GM18507 (cell line): ENCODE measurements around the gene ADAT2.
A peak's percentile ranks its signal among the peaks of the same experiment; 100 is the strongest.
"Not testable (repeated sequence)": the region's sequence is repeated elsewhere in the genome, so short reads cannot be mapped to it uniquely, and the experiment has no call there.

Experiments
- DNase-seq: peaks from one replicate; pipeline ENCODE4 v3.0.0; 2011; ENCODE audit warnings: low read depth; ENCODE audit not compliant: insufficient read length; ENCODE audit errors: extremely low spot score
- FAIRE-seq: peaks from 2 replicates; lab custom pipeline; 2011; peaks lifted over from hg19 to GRCh38; lab: Jason Lieb, UNC

The ADAT2 gene

DNA sequence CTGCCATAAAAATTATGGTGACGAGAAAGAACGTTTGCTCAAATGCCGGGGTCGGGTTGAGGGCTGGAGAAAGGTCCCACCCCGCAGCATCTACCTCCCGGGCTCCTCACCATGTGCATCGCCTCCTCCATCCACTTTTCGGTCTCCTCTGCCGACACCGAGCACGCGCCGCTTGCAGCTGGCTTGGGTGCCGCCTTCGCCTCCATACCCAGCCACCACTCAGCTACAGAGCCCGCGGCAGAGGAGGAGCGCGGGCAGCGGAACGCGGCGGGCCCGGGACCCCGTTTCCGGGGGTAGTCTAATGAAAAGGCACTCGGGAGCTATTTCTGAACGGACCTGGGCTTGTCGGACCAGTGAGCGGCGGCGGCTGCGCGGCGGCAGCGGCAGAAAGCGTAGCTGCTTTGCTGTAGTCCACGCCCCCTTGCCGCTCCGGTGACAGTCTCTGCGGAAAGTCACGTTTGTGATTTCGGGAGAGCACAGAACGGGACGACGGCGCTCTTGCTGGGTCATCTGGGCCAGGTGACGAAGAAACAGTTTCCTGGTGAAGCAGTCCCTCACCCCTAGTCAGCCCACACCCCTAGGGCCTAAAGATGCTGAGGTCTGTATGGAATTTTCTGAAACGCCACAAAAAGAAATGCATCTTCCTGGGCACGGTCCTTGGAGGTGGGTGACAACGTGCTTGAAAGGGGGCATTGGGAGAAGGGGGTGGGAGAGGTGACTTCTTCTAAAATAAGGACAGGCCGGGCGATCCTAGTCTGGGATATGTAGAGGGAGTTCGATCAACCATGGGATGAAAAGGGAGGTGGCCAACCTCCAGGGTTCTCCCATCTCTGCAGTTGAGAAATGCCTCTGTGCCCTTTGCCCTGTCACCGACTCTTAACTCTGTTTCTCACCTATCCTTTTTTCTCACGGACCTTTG, at the start of gene ADAT2, which contains the start of gene PEX3:
Gene ADAT2 (minus strand): TSS at position 243 of the 919 bp plus-strand sequence. CDS start 37 bp downstream, at position 206.
Gene PEX3 (plus strand): TSS at position 353 of the 919 bp plus-strand sequence. CDS start 238 bp downstream, at position 591.
- peak; percentile 98 for FAIRE-seq
- DNase-seq, result peak; percentile 77

DNA sequence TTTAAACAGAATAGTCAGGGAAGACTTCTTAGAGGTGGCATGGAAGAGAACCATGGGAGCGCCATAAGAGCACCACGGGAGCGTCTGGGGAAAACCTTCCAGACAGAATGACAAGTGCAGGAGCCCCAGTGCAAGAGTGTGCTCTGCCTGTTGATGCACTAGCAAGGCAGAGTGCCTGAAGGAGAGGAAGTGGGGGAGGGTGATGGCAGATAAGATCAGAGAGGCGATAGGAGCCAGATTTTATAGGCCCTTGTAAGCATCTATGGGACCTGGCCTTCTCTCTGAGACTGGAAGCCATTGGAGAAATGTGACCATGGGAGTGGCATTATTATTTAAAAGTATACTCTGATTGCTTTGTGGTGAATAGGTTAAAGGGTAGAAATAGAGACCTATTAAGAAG, 47.9 kb upstream of the ADAT2 start:
- no peak for FAIRE-seq
- DNase-seq, result no peak

DNA sequence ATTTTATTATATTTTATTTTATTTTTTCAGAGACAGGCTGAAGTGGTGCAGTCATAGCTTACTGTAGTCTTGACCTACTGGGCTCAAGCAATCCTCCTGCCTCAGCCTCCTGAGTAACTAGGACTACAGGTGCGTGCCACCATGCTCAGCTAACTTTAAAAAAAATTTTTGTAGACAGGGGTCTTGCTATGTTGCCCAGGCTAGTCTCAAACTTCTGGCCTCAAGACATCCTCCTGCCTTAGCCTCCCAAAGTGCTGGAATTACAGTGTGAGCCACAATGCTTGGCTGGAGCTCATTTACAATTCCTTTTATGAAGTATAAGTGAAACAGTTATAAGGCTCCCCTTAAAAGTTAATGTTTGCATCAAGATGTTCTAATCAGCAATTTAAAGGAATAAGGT, 46.5 kb upstream of the ADAT2 start:
- DNase-seq (no peak), FAIRE-seq (no peak)

DNA sequence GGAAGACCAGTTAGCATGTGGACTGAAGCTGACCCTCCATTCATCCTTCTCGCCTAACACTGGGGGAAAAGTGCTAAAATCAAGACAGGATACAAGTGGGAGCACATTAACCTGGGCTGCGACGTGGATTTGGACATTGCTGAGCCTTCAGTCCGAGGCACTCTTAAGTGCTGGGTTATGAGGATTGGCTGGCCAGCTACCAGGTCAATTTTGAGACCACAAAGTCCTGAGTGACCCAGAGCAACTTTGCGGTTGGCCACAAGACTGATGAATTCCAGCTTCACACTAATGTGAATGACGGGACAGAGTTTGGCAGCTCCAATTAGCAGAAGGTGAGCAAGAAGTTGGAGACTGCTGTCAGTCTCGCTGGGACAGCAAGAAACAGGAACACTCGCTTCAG, 40.3 kb upstream of the ADAT2 start:
- no peak for DNase-seq
- FAIRE-seq, result no peak

DNA sequence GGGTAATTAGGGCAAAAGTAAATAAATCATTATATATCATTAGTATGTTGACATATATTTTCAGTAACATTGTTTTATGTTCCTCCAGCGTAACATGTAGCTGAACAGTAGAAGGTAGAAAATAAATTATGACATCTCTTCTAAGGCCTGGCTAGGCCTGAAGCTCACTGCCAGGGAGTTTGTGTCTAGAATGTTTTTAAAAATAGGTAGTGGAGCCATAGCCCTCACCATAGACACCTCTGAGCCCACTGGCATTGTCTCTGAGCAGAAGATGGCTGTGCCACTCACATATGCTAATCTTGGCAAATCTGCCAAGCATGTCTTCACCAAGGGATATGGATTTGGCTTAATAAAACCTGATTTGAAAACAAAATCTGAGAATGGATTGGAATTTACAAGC, 39.7 kb upstream of the ADAT2 start:
- FAIRE-seq (no peak), DNase-seq (no peak)

DNA sequence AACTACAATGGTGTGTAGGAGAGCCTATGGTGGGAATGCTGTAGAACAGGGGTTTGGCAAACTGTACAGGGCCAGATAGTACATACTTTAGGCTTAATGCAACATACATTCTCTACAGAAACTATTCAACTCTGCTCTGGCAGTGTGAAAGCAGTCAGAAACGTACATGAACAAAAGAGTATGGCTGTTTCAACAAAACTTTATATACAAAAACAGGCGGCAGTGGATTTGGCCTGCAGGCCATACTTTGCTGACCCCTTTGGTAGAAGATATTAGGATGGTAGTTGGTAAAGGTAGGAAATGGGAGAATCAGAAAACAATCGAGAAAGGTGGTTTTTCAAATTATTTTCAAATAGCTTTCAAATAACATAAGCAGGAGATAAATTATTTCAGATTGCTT, 36.3 kb upstream of the ADAT2 start:
- FAIRE-seq, result no peak
- DNase-seq, result no peak

DNA sequence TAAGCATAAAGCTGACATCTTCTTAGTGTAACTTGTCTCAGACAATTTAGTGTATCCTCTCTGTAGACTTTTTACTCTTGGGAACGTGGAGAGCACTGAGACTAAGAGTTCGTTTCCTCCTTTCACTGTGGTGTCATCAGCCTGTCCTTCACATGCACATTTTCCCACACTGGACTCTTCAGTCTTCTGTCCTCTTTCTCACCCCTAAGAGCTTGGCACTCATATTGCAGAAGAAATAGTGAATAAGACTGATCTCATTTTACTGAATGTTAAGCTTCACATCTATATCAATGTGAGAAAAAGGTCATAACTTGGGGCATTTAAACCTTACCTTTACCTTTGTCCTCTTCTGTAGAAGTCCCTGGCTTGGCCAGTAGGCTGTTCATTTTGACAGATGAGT, 35.5 kb upstream of the ADAT2 start:
- FAIRE-seq, result no peak
- no peak for DNase-seq

DNA sequence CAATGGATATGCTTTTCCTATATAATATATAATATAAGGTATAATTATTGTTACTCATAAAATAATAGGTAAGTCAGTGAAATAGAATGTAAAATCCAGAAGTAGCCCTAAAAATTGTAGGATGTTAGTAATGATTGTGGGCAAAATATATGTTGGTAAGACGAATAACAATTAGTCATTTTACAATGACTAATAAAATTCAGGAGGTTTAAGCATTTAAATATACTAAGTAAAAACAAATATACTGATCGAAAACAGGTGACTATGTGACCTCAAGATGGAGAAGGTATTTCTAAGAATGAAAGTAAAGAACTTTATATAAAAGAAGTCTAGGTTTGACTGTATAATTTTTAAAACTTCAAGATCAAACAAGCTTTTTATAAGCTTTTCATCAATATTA, 32.1 kb upstream of the ADAT2 start:
- no peak for DNase-seq

DNA sequence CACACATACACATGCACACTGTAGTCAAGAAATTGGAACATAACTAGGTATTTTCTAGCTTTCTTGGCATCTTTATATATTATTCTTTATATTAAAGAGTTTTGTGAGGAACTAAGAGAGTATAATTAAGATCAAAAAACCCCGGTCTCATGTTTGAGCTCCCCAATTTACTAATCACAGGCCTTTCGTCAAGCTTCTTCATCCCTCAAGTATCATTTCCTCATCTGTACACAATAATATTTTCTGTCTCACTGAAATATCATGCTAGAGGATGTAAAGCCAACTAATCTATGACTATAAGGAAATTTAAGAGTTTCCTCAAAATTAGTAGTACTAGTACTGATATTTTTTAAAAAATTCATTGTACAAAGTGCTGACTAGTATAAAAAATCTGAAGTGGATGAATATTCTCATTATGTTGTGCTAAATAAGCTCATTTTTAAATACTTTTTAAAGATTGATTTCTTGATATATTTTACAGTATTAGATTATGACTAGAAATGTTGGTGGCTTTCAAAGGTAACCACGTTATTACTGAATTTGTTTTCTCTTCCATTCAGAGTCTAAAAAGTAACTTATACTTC, 28.1 kb upstream of the ADAT2 start:
- FAIRE-seq (no peak), DNase-seq (no peak)

More for the DNA sequence above, 32.1 kb upstream of the ADAT2 start:
- no peak for FAIRE-seq

DNA sequence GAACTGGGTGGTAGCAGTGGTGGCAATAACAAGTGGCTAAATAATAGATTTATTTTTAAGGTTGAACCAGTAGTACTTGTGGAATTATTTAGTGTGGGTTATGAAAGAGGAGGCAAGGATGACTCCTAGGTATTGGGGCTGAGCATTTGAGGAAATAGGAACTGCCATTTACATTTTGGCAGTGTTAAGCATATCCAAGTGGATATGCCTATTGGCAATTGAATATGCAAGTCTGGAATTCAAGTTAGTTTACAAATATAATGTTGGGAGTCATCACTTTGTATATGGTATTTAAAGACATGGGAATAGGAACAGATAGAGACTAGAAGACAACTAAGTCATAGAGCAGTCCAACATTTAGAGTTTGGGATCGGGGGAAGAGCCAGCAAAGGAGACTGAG, 26.1 kb upstream of the ADAT2 start:
- DNase-seq (no peak), FAIRE-seq (no peak)

DNA sequence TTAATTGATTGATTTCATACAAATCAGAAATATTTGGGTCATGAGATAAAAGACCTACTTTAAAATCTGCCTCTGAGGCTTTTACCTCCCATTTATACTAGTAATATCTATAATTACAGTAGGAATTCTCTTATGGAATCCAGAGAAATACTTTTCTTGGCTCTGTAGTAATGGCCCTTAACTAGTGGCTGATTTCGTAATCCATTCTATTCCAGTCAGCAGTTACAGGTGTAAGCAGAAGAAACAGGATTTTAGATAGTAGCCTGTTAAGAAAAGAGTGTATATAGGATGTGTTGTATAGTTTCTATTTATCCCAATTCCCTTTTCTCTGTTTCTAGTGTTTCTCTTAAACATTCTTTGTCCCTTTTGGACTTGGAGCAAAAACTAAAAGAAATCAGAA, 21.3 kb upstream of the ADAT2 start:
- DNase-seq (no peak), FAIRE-seq (no peak)

DNA sequence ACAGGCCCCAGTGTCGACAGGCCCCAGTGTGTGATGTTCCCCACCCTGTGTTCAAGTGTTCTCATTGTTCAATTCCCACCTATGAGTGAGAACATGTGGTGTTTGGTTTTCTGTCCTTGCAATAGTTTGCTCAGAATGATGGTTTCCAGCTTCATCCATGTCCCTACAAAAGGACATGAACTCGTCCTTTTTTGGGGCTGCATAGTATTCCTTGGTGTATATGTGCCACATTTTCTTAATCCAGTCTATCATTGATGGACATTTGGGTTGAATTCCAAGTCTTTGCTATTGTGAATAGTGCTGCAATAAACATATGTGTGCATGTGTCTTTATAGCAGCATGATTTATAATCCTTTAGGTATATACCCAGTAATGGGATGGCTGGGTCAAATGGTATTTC, 18.3 kb upstream of the ADAT2 start:
- not testable (repeated sequence) for FAIRE-seq, DNase-seq

DNA sequence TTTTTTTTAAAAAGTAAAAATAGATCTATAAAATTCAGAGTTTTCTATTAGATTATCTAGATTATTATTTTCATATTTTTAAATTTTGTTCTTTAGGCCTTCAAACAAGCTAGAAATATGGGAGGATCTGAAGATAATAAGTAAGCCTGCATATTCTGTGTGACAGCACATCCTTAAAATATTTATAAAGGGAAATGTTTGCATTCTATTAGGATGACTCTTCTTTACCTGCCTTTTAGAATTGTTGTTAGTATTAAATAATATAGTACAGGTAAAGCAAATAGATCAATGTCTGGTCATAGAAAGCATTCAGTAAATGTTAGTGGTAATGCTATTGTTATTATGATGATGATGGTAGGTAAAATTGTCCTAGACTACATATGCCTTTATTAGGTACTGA, 17.5 kb upstream of the ADAT2 start:
- DNase-seq (no peak), FAIRE-seq (no peak)

DNA sequence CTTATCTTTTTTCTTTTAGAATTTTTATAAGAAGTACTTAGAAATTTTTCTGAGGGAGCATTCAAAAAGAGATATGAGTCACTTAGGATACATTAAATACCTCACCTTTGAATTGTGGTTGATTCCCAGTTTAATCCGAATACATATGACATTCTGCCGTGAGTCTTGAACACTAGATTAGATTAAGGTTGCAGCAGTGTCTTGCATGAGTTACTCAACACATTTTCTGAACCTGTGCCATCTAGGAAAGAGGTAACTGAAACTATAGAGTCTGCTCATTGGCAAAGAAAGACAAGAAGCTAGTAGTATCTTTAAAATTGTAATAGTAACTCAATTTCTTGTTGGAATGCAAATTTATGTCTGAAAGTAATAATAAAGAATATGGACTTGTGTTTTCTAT, 15.1 kb upstream of the ADAT2 start:
- FAIRE-seq (no peak), DNase-seq (no peak)

DNA sequence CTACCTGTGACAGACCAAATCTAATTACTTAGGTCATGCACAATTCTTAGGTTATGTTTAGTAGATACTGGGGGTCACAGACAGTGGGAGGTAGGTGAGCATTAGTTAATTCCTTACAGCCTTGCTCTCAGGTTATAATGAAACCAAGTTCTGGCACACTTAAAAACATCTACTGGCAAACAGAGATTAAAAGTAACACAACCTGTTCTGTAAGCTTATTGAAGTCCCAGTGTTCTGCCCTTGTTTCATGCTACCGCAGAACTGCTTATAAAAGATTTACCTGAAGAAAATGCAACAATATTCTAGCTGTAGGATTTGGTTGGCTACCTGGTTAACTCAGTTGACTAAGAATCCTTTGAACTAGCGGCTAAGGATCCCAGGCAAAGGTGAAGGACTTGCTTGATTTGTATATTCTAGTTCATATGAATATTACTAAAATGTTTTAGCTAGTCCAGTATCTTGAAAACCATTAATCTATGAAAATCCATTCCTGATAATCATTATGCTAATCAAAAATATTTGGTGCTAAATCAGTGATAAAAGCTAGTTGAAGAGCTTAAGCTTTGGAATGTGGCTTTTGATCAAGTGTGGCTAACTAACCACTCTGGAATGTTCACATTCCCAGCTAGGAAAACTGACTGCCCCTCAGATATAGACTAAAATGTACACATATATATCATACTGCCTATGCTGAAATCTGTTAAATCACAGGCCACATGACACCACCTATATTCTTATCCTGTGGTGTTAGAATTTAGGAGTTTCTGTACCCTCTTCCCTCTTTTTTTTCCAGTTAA, 7.3 kb upstream of the ADAT2 start:
- no peak for DNase-seq
- no peak for FAIRE-seq

DNA sequence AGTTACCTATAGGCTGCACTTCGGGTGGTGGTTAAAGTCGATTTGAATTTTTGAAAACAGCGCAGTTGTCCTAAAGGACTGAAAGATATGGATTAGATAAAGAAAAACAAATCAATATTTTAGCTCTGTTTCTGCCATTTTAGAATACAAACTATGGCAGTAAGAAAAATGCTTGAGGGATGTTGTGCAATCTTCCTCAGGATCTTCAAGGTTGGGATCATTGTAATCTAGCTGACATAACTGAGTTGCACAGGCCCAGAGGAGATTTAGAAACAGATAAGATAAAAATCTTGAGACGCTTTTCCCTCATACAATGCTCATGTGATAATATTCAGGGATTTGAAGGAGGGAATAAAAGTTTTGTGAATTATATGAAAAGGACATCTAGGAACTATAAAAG, 1.0 kb upstream of the ADAT2 start:
- no peak for DNase-seq
- FAIRE-seq, result no peak

DNA sequence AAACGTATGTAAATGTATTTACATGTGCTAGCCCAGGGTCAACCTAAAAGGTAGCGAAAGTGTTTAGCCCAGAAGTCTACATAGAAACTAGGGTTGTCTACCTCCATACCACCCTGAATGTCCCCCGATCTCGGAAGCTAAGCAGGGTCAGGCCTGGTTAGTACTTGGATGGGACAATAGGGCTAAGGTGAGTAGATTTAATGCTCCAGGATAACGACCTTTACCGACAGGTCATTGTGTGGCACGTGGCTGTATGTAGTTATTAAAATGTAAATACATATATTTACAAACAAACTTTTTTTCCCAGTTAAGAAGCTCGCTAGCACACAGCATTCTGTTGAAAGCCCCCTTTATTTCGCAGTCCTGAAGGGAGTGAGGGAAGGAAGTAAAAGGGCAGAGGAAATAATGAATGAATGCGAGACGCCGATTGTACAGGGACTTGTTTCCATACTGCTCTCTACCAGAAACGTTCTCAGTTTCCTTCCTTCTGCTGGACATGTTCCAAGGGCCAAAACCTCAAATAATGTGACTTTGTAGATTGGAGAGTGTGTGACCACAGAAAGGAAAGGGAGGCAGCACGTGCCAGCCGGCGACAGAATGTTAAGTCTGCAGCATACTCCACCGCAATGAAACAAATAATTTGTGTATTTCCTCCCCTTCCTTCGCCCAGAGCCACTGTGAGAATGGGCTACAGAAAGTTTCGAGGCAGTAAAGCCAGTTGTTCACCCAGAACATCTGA, 612 bp downstream of the ADAT2 start:
- no peak for DNase-seq
- peak; percentile 39 for FAIRE-seq

DNA sequence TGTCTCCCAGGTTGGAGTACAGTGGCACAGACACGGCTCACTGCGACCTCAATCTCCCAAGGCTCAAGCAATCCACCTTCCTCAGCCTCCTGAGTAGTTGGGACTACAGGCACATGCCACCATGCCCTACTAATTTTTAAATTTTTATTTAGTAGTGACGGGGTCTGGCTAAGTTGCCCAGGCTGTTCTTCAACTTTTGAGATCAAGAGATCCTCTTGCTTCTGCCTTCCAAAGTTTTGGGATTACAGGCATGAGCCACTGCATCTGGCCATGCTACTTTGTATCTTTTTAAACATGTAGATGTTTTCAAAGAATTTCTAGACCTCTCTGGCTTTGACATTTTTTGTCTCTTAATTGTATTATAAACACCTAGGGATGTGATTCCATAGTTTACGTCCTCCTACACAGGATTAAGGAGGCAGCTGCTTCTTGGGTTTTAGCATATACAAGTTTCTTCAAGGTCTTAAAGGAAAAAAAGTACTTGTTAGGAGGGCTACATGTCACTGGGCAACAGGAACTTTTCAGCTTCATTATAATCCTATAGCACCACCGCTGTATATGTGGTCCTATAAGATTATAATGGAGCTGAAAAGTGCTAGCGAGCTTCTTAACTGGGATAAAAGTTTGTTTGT, 1.3 kb downstream of the ADAT2 start:
- DNase-seq (no peak), FAIRE-seq (no peak)

DNA sequence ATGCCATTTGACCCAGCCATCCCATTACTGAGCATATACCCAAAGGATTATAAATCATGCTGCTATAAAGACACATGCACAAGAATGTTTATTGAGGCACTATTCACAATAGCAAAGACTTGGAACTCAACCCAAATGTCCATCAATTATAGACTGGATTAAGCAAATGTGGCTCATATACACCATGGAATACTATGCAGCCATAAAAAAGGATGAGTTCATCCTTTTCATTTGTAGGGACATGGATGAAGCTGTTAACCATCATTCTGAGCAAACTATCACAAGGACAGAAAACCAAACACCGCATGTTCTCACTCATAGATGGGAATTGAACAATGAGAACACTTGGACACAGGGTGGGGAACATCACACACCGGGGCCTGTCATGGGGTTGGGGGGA, 2.6 kb downstream of the ADAT2 start:
- FAIRE-seq, DNase-seq: not testable (repeated sequence)
